Measurements from ENCODE around the gene INO80E. TPM values are rescaled to one million over a fixed set of nuclear protein-coding genes. Genes with fewer than 3 reads are reported as not detected.
A peak's percentile ranks its signal among the peaks of the same experiment; 100 is the strongest.
"Not testable (repeated sequence)": the region's sequence is repeated elsewhere in the genome, so short reads cannot be mapped to it uniquely, and the experiment has no call there.

INO80E gene
- polyA plus RNA-seq, 1 donor from 2014 or later, result 6.0 TPM

DNA sequence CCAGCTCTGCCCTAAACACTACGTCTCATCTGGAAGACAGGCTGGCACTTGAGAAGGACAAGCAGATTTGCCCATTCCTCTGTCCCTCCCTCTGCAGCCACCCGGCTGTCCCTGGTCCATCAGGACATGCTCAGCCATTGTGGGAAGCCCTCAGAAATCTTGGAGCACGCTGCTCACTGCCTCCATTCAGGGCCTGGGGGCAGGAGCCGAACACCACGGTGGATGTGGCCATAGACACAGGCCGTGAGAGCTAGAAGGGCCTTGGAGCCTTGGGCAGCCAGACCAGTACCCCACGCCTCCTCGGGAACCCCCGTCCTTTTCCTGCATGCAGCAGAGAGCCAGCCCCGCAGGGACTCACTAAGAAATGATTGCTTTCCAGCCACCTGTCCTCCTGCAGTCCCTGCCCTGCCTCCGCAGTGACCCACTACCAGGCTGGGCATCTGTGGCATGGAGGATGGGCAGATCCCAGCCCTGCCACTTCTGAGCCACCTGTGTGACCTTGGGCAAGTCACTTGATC is 11.4 kb downstream of the INO80E start:
- Mint-ChIP-seq H3K4me3 (peak overlapping the region in 1 of 4 donors; percentile 17), H3K36me3 (peaks cover 2% of the 10 kb centered on the region), H3K27me3 (peaks cover 19% of the 10 kb centered on the region), H3K9me3 (no peaks in the 10 kb centered on the region), H3K27ac (no peak overlapping the region), H3K4me1 (peaks cover 0 to 2% (median 2%) of the 10 kb centered on the region in 3 donors)

GRCh38 chr16:30009085-30009862 is 13.2 kb downstream of the INO80E start:
- Mint-ChIP-seq H3K27me3 (peaks cover 21% of the 10 kb centered on the region), H3K36me3 (peaks cover 2% of the 10 kb centered on the region), H3K27ac (peak overlapping the region in 2 of 3 donors; percentile 23 to 35), H3K9me3 (no peaks in the 10 kb centered on the region), H3K4me1 (peaks cover 0 to 2% (median 2%) of the 10 kb centered on the region in 3 donors), H3K4me3 (peak overlapping the region in 2 of 4 donors; percentile 17 to 70)

- H3K27me3 Mint-ChIP-seq, result peaks cover 21% of the 10 kb centered on the region
- H3K4me3 Mint-ChIP-seq, result peak overlapping the region in 3 of 4 donors; percentile 65 to 77 (median 77)
- peaks cover 2% of the 10 kb centered on the region for H3K36me3 Mint-ChIP-seq
- H3K4me1 Mint-ChIP-seq, result peaks cover 0 to 2% (median 2%) of the 10 kb centered on the region in 3 donors
- H3K27ac Mint-ChIP-seq, result no peak overlapping the region
- H3K9me3 Mint-ChIP-seq, result no peaks in the 10 kb centered on the region
These were observed 14.2 kb downstream of the INO80E start for GRCh38 chr16:30009990-30010843.

GRCh38 chr16:30010844-30011713 is 15.0 kb downstream of the INO80E start, which contains the start of gene DOC2A:
DOC2A (minus strand) TSS chr16:30011027; CDS start chr16:30010222, 805 bp downstream.
- no peaks in the 10 kb centered on the region for H3K9me3 Mint-ChIP-seq
- no peak within 1 kb of the TSS for H3K27ac Mint-ChIP-seq
- peaks cover 21% of the 10 kb centered on the region for H3K27me3 Mint-ChIP-seq
- peaks cover 2% of the 10 kb centered on the region for H3K36me3 Mint-ChIP-seq
- H3K4me1 Mint-ChIP-seq, result peaks cover 0 to 2% (median 2%) of the 10 kb centered on the region in 3 donors
- H3K4me3 Mint-ChIP-seq, result peak within 1 kb of the TSS; percentile 67 to 80 (median 76)

DNA sequence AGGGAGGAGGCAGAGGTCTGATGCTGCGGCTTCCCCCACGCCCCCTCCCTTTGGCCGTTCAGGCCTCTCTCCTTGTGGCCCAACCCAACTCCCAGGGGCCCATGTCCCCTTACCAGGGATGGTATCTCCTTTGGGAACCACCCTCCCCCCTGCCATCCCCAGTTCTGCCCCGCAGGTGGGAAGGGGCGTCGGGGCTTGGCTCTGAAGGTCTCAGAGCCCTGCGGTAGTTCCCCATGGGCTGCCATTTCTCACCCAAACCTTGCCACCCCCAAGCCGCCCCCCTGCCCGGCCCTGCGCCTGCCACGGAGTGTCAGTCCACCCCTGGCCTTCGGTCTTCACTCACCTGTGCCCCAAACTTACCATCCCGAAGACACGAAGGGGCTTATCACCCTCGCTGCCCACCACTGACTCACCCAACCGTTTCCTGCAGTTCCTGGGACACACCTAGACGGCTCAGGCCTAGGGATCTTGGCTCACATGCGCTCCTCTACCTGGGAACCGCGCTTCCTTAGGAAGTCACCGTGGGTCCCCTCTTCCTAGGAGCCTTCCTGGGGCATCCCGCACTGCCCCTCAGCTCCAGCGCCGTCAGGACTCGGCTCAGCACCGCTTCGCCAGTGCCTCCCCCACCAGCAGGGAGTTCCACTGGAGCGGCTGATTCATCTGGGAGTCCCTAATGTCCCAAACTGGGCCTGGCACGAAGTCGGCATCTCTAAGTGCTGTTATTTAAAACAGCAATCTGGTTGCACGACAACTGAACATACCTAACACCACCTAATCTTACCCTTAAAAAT is 15.9 kb downstream of the INO80E start:
- Mint-ChIP-seq H3K36me3 (no peaks in the 10 kb centered on the region), H3K27ac (no peak overlapping the region), H3K4me1 (peaks cover 0 to 2% (median 2%) of the 10 kb centered on the region in 3 donors), H3K9me3 (no peaks in the 10 kb centered on the region), H3K4me3 (peak overlapping the region; percentile 67 to 83 (median 78)), H3K27me3 (peaks cover 21% of the 10 kb centered on the region)

DNA sequence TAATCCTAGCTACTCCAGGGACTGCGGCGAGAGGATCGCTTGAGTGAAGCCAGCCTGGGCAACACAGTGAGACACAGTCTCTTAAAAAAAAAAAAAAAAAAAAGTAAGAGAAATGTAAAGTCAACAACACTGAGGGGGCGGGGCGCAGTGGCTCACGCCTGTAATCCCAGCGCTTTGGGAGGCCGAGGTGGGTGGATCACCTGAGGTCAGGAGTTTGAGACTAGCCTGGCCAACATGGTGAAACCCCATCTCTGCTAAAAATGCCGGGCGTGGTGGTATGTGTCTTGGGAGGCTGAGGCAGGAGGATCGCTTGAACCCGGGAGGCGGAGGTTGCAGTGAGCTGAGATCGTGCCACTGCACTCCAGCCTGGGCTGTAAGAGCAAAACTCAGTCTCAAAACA is 16.6 kb downstream of the INO80E start:
- peak overlapping the region in 2 of 4 donors; percentile 33 to 45 for H3K4me3 Mint-ChIP-seq
- H3K4me1 Mint-ChIP-seq, H3K9me3 Mint-ChIP-seq, H3K27ac Mint-ChIP-seq, H3K36me3 Mint-ChIP-seq: not testable (repeated sequence)
- peaks cover 21% of the 10 kb centered on the region for H3K27me3 Mint-ChIP-seq

GRCh38 chr16:30015450-30015849 is 19.4 kb downstream of the INO80E start:
- H3K4me3 Mint-ChIP-seq, H3K9me3 Mint-ChIP-seq, H3K36me3 Mint-ChIP-seq, H3K4me1 Mint-ChIP-seq, H3K27ac Mint-ChIP-seq: not testable (repeated sequence)
- H3K27me3 Mint-ChIP-seq, result peaks cover 15% of the 10 kb centered on the region

GRCh38 chr16:30016555-30017276 is 20.7 kb downstream of the INO80E start:
- Mint-ChIP-seq H3K27ac (no peak overlapping the region), H3K36me3 (no peaks in the 10 kb centered on the region), H3K9me3 (no peaks in the 10 kb centered on the region), H3K4me1 (peaks cover 0 to 5% (median 5%) of the 10 kb centered on the region in 3 donors), H3K4me3 (no peak overlapping the region), H3K27me3 (peaks cover 11% of the 10 kb centered on the region)

DNA sequence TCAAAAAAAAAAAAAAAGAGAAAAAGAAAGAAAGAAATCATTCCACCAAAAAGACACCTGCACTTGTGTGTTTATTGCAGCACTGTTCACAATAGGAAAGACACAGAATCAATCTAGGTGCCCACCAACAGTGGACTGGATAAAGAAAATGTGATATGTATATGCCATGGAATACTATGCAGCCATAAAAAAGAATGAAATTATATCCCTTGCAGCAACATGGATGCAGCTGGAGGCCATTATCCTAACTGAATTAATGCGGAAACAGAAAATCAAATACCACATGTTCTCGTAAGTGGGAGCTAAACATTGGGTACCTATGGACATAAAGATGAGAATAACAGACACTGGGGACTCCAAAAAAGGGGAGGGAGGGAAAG is 21.2 kb downstream of the INO80E start:
- Mint-ChIP-seq H3K4me1 (peaks cover 0 to 4% (median 3%) of the 10 kb centered on the region in 3 donors), H3K36me3 (no peaks in the 10 kb centered on the region), H3K9me3 (no peaks in the 10 kb centered on the region), H3K27me3 (peaks cover 6% of the 10 kb centered on the region), H3K4me3 (no peak overlapping the region), H3K27ac (no peak overlapping the region)

GRCh38 chr16:30017937-30018336 is 21.9 kb downstream of the INO80E start:
- H3K4me3 Mint-ChIP-seq, H3K27me3 Mint-ChIP-seq, H3K4me1 Mint-ChIP-seq, H3K27ac Mint-ChIP-seq, H3K9me3 Mint-ChIP-seq, H3K36me3 Mint-ChIP-seq: not testable (repeated sequence)

- H3K36me3 Mint-ChIP-seq, result no peaks in the 10 kb centered on the region
- peaks cover 0 to 4% (median 3%) of the 10 kb centered on the region in 3 donors for H3K4me1 Mint-ChIP-seq
- no peak overlapping the region for H3K27ac Mint-ChIP-seq
- H3K4me3 Mint-ChIP-seq, result peak overlapping the region in 1 of 4 donors; percentile 5
- H3K27me3 Mint-ChIP-seq, result peaks cover 3% of the 10 kb centered on the region
- no peaks in the 10 kb centered on the region for H3K9me3 Mint-ChIP-seq
These were observed 22.7 kb downstream of the INO80E start for GRCh38 chr16:30018731-30019158.

DNA sequence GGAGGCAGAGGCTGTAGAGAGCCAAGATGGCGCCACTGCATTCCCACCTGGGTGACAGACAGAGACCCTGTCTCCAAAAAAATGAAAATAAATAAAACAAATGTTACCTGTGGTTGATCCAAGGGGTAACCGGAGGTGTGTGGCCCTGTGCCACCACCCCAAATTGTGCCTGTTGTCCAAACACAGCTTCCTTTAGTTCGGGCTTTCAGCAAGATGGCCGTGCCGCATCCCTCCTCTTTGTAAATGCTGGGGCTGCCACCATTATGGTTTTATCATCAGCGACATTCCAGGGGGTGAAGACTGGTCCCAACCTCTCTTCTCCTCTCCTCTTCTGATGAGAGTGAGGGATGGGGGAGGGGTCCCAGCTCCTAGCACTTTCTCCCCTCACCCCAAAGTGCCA is 26.8 kb downstream of the INO80E start, which contains the start of gene C16orf92:
Gene C16orf92, plus strand, starts transcription at position 312 of the 400 bp plus-strand sequence. CDS start 143 bp downstream, outside the sequence.
- peaks cover under 1% of the 10 kb centered on the region for H3K36me3 Mint-ChIP-seq
- peaks cover 0 to 4% (median 3%) of the 10 kb centered on the region in 3 donors for H3K4me1 Mint-ChIP-seq
- H3K4me3 Mint-ChIP-seq, result peak within 1 kb of the TSS in 1 of 4 donors; percentile 37
- peaks cover 21% of the 10 kb centered on the region for H3K27me3 Mint-ChIP-seq
- no peak within 1 kb of the TSS for H3K27ac Mint-ChIP-seq
- H3K9me3 Mint-ChIP-seq, result no peaks in the 10 kb centered on the region

DNA sequence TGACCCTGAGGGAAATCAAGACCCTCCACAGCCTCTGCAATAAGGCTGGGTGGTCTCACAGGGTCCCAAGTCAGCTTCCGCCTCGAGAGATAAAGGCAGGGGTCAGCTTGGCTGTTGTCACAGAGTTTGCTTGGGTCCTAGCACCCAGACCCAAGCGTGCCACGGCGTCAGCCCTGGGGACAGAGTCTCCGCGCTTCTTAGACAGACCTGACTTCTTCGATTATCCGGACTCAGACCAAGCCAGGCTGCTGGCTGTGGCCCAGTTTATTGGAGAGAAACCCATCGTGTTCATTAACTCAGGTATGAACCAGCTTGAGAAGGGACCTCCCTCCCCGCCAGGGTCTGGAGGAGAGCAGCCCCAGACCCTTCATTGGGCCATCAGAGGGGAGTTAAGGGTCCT is 27.5 kb downstream of the INO80E start:
- Mint-ChIP-seq H3K4me1 (peaks cover 0 to 4% (median 3%) of the 10 kb centered on the region in 3 donors), H3K27ac (no peak overlapping the region), H3K27me3 (peaks cover 22% of the 10 kb centered on the region), H3K36me3 (peaks cover 1% of the 10 kb centered on the region), H3K9me3 (no peaks in the 10 kb centered on the region), H3K4me3 (no peak overlapping the region)
